Heart right ventricle (tissue), 16 donors: ENCODE results near the gene SLC22A23. TPM values are rescaled to one million over a fixed set of nuclear protein-coding genes. Genes with fewer than 3 reads are reported as not detected.
A peak's percentile ranks its signal among the peaks of the same experiment; 100 is the strongest.

Experiments used
- ATAC-seq, 8 donors: fragments of 200-7000 bp; cut with Tn5 transposase; one replicate each; pipeline ENCODE4 v1.9.1; 2020; ENCODE audit warnings: mild to moderate bottlenecking in 8 of 8, moderate library complexity in 8 of 8, moderate number of reproducible peaks in 1 of 8
- DNase-seq, 2 donors: peaks; one replicate each; pipeline ENCODE4 v3.0.0-alpha.2; 2020
- H3K27ac ChIP-seq, 10 donors: fragments of 200-600 bp; sonication (generic) in 2 of 10; one replicate each; pipeline versions ENCODE4 v1.5.0 to v1.8.0; 2020 to 2022; ENCODE audit warnings: mild to moderate bottlenecking in 3 of 10
- H3K27me3 ChIP-seq, 7 donors: fragments of 200-600 bp; one replicate each; pipeline ENCODE4 v1.8.0; 2021 to 2022; ENCODE audit warnings: mild to moderate bottlenecking in 2 of 7
- H3K36me3 ChIP-seq, 9 donors: fragments of 200-600 bp; sonication (generic) in 1 of 9; one replicate each; pipeline versions ENCODE4 v1.5.0 to v1.8.0; 2020 to 2022; ENCODE audit warnings: mild to moderate bottlenecking in 2 of 9
- H3K4me1 ChIP-seq, 9 donors: fragments of 200-600 bp; sonication (generic) in 1 of 9; one replicate each; pipeline versions ENCODE4 v1.5.0 to v1.8.0; 2020 to 2022; ENCODE audit warnings: mild to moderate bottlenecking in 4 of 9
- H3K4me3 ChIP-seq, 10 donors: fragments of 200-600 bp; sonication (generic) in 2 of 10; one replicate each; pipeline versions ENCODE4 v1.5.0 to v1.8.0; 2020 to 2022; ENCODE audit warnings: mild to moderate bottlenecking in 7 of 10, moderate library complexity in 2 of 10
- H3K9me3 ChIP-seq, 11 donors: fragments of 200-600 bp in 10 of 11; sonication (generic) in 2 of 11; one replicate each; pipeline versions ENCODE4 v1.5.0 to v1.8.0; 2013 to 2022; ENCODE audit warnings: mild to moderate bottlenecking in 2 of 11, control low read depth in 1 of 11, moderate library complexity in 1 of 11
- WGBS, 2 donors: extraction: QIAGEN DNeasy Blood & Tissue Kit; methylation state at CpG; one replicate each; pipeline ENCODE4 v1.1.7; 2013; ENCODE audit warnings: inconsistent platforms in 1 of 2; 5-methylcytosine and 5-hydroxymethylcytosine counted together
- intact Hi-C, 10 donors: fragments of 100-400 bp; cut with DNase I; formaldehyde crosslinking; loops; one replicate each; pipeline versions ENCODE4 v1.11.1 to v1.14.2; 2022
- polyA plus RNA-seq, 2 donors: library from polyadenylated mRNA; stranded (reverse); fragments of 200-250 nt; gene quantifications; one replicate each; pipeline ENCODE4 v1.2.3, GENCODE V29; 2013
- total RNA-seq, 10 donors: library from RNA; stranded (reverse); fragmentation: NEBNext Ultra II Directional in 3 of 10; extraction: Animal tissue kit (Norgen Biotek cat#: 25700) in 3 of 10; gene quantifications; one replicate each; pipeline versions ENCODE4 v1.2.1 to v1.2.4, GENCODE V29; 2021 to 2023
- TF ChIP-seq, protein P1 (sequence below), 9 donors: fragments of 200-600 bp; sonication (generic) in 2 of 9; IDR thresholded peaks; one replicate each; pipeline versions ENCODE4 v1.5.0 to v1.8.0; 2021 to 2022; ENCODE audit warnings: antibody characterized with exemption in 9 of 9, mild to moderate bottlenecking in 5 of 9, moderate library complexity in 1 of 9
- donor health status: Arrhythmogenic right ventricular cardiomyopathy.
- donor health status: ischemic (EF 13 %, LVEDD 7.1; RV severe dilation, severe dysfunction).
- donor health status: healthy with polysubstance abuse.
- donor health status: DM: no; HTN: yes; CAD: no.
- donor health status: DM: no; HTN: no; CAD: no.
- donor health status: ischemic (EF 25% LVEDD 6.9; RV normal size, moderate dysfunction).
- donor health status: ischemic (EF 25% LVEDD 5.7; RV mildly dilated, moderate dysfunction).
- donor health status: healthy.
- donor health status: DM: yes; HTN: yes; CAD: no.
- donor health status: Ischemic cardiomyopathy.
- donor health status: ischemic (EF 35%, LVEDD 5.7; RV mildly dilated, moderate dysfunction).
- donor health status: nonischemic (EF 11% LVEDD 7.7; RV severe dilation, severe dysfunction).
- donor health status: DM: yes; HTN: yes; CAD: no.
- donor health status: PGD.
- donor health status: ischemic (EF 29% LVEDD 5.4; RV normal size, mild dysfunction).
- donor health status: nonischemic (EF 23%, LVEDD 6.1; RV moderate dilation, normal function).

SLC22A23 gene
- total and polyA plus RNA-seq, 12 donors, result 1.9 to 7.8 (median 5.1) TPM

DNA sequence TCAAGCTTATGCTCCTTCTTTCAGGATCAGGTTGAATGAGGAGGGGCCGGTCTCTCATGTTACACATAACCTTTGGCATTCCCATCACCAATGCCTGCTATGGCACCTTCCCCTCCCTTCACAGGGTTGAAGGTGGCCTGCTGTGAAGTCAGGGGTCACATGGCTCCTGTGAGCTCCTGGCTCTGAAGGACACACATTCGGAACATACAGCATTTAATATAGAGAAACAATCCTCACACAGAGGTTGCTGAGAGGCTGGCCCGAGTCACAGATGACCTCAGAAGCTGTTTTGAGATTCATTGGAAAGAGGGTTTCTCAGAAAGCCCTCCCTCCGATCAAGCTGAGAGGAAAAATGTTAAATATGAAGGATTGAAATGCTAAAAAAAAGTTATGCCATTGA lies 116.0 kb downstream of the SLC22A23 start:
- DNase-seq (no peak), ATAC-seq (no peak)
- Histone ChIP-seq H3K9me3 (no peaks in the 10 kb centered on the region), H3K27me3 (peaks cover 0 to 5% (median 0%) of the 10 kb centered on the region in 7 donors), H3K36me3 (no peaks in the 10 kb centered on the region), H3K4me1 (peaks cover 0 to 33% (median 8%) of the 10 kb centered on the region in 9 donors), H3K4me3 (no peak overlapping the region), H3K27ac (peak overlapping the region in 2 of 10 donors; percentile 11 to 54)
- intact Hi-C loops, result no loop called here
- WGBS, 2 donors, result 75 to 77% methylated on average over 4 of the region's 4 CpGs
- TF ChIP-seq, protein P1, sequence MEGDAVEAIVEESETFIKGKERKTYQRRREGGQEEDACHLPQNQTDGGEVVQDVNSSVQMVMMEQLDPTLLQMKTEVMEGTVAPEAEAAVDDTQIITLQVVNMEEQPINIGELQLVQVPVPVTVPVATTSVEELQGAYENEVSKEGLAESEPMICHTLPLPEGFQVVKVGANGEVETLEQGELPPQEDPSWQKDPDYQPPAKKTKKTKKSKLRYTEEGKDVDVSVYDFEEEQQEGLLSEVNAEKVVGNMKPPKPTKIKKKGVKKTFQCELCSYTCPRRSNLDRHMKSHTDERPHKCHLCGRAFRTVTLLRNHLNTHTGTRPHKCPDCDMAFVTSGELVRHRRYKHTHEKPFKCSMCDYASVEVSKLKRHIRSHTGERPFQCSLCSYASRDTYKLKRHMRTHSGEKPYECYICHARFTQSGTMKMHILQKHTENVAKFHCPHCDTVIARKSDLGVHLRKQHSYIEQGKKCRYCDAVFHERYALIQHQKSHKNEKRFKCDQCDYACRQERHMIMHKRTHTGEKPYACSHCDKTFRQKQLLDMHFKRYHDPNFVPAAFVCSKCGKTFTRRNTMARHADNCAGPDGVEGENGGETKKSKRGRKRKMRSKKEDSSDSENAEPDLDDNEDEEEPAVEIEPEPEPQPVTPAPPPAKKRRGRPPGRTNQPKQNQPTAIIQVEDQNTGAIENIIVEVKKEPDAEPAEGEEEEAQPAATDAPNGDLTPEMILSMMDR (IDR thresholded peaks at IDR 0.05), result no peak

DNA sequence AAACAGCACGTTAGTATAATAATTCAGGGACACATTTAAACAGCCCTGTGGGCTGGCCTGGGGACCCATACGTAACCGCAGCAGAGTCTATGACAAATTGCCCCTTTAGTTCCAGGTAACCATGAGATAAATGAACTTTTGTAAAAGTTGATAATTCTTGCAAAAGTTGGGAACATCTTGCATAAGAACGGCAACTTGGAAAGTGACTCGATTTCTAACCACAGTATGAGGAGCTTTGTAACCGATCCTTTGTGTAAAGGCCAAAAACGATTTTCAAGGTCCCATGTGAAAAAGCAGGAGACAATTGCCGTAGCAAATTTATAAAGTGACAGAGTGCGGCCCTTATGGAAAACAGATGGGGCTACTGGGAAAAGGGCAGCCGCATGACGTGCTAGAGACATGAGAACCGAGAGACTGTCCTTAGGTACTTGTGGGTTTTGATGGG lies 116.5 kb downstream of the SLC22A23 start:
- WGBS, 2 donors, result 83 to 90% methylated on average over 12 of the region's 12 CpGs
- H3K36me3 ChIP-seq, result no peaks in the 10 kb centered on the region
- intact Hi-C loops, result no loop called here
- no peak for DNase-seq
- H3K4me3 ChIP-seq, result no peak overlapping the region
- TF ChIP-seq, protein P1 (IDR thresholded peaks at IDR 0.05), result no peak
- no peak for ATAC-seq
- peaks cover 0 to 33% (median 8%) of the 10 kb centered on the region in 9 donors for H3K4me1 ChIP-seq
- peaks cover 0 to 2% (median 0%) of the 10 kb centered on the region in 7 donors for H3K27me3 ChIP-seq
- H3K27ac ChIP-seq, result peak overlapping the region in 1 of 10 donors; percentile 54
- no peaks in the 10 kb centered on the region for H3K9me3 ChIP-seq

DNA sequence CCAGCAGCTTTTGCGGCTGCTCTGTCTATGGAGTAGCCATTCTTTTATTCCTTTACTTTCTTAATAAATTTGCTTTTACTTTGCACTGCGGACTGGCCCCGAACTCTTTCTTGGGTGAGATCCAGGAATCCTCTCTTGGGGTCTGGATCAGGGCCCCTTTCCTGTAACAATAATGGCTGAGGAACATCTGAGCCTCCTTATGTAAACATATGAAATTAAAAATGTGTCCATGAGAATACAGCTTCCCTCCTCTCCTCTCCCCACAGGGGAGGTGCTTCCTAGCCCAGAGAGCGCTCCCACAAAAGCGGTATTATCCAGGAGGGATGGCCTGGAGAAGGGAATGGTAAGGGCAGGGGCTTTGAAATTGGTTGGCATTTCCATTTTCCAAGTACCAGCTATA lies 117.0 kb downstream of the SLC22A23 start:
- 76 to 90% methylated on average over 5 of the region's 5 CpGs for WGBS, 2 donors
- ATAC-seq (no peak), DNase-seq (no peak)
- intact Hi-C loops, result loop anchor here in 1 of 10 donors (10.0 kb wide), 1 partner anchor 115 kb away; the partner anchor contains the start of gene SLC22A23
- no peaks in the 10 kb centered on the region for H3K9me3 ChIP-seq
- TF ChIP-seq, protein P1 (IDR thresholded peaks at IDR 0.05), result no peak
- H3K27ac ChIP-seq, result peak overlapping the region in 1 of 10 donors; percentile 32
- H3K27me3 ChIP-seq, result no peaks in the 10 kb centered on the region
- H3K4me3 ChIP-seq, result no peak overlapping the region
- peaks cover 0 to 34% (median 8%) of the 10 kb centered on the region in 9 donors for H3K4me1 ChIP-seq
- H3K36me3 ChIP-seq, result no peaks in the 10 kb centered on the region

DNA sequence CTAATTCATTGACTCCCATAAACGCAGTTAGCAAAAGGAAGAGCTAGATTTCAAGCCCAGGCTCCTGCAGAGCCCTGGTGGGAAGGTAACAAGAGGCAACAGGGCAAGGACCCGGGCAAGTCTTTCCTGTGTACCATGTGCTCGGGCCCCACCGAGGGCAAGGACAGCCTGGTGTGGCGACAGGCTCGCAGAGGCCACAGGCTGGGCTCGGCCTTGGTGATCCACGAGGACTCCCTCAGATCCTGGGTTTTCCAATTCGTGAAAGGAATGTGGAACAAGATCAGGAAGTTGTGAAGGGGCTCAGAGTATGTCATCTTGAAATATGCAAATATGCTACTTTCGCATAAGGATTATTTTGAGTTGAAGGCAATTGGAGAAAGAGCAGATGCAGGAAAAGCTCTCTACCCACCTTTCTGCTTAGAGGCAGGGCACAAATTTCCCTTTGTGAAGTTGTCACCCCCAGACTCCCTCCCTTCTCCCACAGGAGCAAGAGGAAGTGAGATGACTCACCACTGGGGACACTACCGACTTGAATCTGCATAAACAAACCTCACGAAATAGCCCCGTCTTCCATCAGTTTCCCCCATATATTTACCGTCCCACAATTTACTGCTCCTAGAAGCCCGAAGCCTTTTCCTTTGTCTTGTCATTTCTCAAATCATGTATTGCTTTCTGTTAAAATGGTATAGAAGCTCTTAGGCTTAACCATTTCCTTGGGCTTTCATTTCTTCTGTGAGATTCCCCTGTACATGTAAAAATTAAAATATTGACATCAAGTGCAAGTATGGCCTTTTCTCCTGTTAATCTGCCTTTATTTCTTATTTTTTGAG lies 119.1 kb downstream of the SLC22A23 start:
- peak in 2 of 8 donors; percentile 35 to 48 for ATAC-seq
- Histone ChIP-seq H3K9me3 (no peaks in the 10 kb centered on the region), H3K4me1 (peaks cover 0 to 40% (median 14%) of the 10 kb centered on the region in 9 donors), H3K4me3 (no peak overlapping the region), H3K27me3 (no peaks in the 10 kb centered on the region), H3K27ac (peak overlapping the region in 1 of 10 donors; percentile 32), H3K36me3 (no peaks in the 10 kb centered on the region)
- DNase-seq, result no peak
- TF ChIP-seq, protein P1 (IDR thresholded peaks at IDR 0.05), result peak in 1 of 9 donors; percentile 9
- intact Hi-C loops, result loop anchor here in 1 of 10 donors (10.0 kb wide), 1 partner anchor 117 kb away; the partner anchor contains the start of gene SLC22A23
- 71 to 81% methylated on average over 15 of the region's 15 CpGs for WGBS, 2 donors
